Heart right ventricle (tissue), 16 donors: ENCODE data around the gene SPPL2C. TPM values are rescaled to one million over a fixed set of nuclear protein-coding genes. Genes with fewer than 3 reads are reported as not detected.

Experiments used
- ATAC-seq, 8 donors: fragments of 200-7000 bp; cut with Tn5 transposase; one replicate each; pipeline ENCODE4 v1.9.1; 2020; ENCODE audit warnings: mild to moderate bottlenecking in 8 of 8, moderate library complexity in 8 of 8, moderate number of reproducible peaks in 1 of 8
- DNase-seq, 2 donors: peaks; one replicate each; pipeline ENCODE4 v3.0.0-alpha.2; 2020
- H3K27ac ChIP-seq, 10 donors: fragments of 200-600 bp; sonication (generic) in 2 of 10; one replicate each; pipeline versions ENCODE4 v1.5.0 to v1.8.0; 2020 to 2022; ENCODE audit warnings: mild to moderate bottlenecking in 3 of 10
- H3K27me3 ChIP-seq, 7 donors: fragments of 200-600 bp; one replicate each; pipeline ENCODE4 v1.8.0; 2021 to 2022; ENCODE audit warnings: mild to moderate bottlenecking in 2 of 7
- H3K36me3 ChIP-seq, 9 donors: fragments of 200-600 bp; sonication (generic) in 1 of 9; one replicate each; pipeline versions ENCODE4 v1.5.0 to v1.8.0; 2020 to 2022; ENCODE audit warnings: mild to moderate bottlenecking in 2 of 9
- H3K4me1 ChIP-seq, 9 donors: fragments of 200-600 bp; sonication (generic) in 1 of 9; one replicate each; pipeline versions ENCODE4 v1.5.0 to v1.8.0; 2020 to 2022; ENCODE audit warnings: mild to moderate bottlenecking in 4 of 9
- H3K4me3 ChIP-seq, 10 donors: fragments of 200-600 bp; sonication (generic) in 2 of 10; one replicate each; pipeline versions ENCODE4 v1.5.0 to v1.8.0; 2020 to 2022; ENCODE audit warnings: mild to moderate bottlenecking in 7 of 10, moderate library complexity in 2 of 10
- H3K9me3 ChIP-seq, 11 donors: fragments of 200-600 bp in 10 of 11; sonication (generic) in 2 of 11; one replicate each; pipeline versions ENCODE4 v1.5.0 to v1.8.0; 2013 to 2022; ENCODE audit warnings: mild to moderate bottlenecking in 2 of 11, control low read depth in 1 of 11, moderate library complexity in 1 of 11
- CTCF ChIP-seq, 9 donors: fragments of 200-600 bp; sonication (generic) in 2 of 9; IDR thresholded peaks; one replicate each; pipeline versions ENCODE4 v1.5.0 to v1.8.0; 2021 to 2022; ENCODE audit warnings: antibody characterized with exemption in 9 of 9, mild to moderate bottlenecking in 5 of 9, moderate library complexity in 1 of 9
- WGBS, 2 donors: extraction: QIAGEN DNeasy Blood & Tissue Kit; methylation state at CpG; one replicate each; pipeline ENCODE4 v1.1.7; 2013; ENCODE audit warnings: inconsistent platforms in 1 of 2; 5-methylcytosine and 5-hydroxymethylcytosine counted together
- intact Hi-C, 10 donors: fragments of 100-400 bp; cut with DNase I; formaldehyde crosslinking; loops; one replicate each; pipeline versions ENCODE4 v1.11.1 to v1.14.2; 2022
- polyA plus RNA-seq, 2 donors: library from polyadenylated mRNA; stranded (reverse); fragments of 200-250 nt; gene quantifications; one replicate each; pipeline ENCODE4 v1.2.3, GENCODE V29; 2013
- total RNA-seq, 10 donors: library from RNA; stranded (reverse); fragmentation: NEBNext Ultra II Directional in 3 of 10; extraction: Animal tissue kit (Norgen Biotek cat#: 25700) in 3 of 10; gene quantifications; one replicate each; pipeline versions ENCODE4 v1.2.1 to v1.2.4, GENCODE V29; 2021 to 2023
- donor health status: Arrhythmogenic right ventricular cardiomyopathy.
- donor health status: ischemic (EF 13 %, LVEDD 7.1; RV severe dilation, severe dysfunction).
- donor health status: healthy with polysubstance abuse.
- donor health status: DM: no; HTN: yes; CAD: no.
- donor health status: DM: no; HTN: no; CAD: no.
- donor health status: ischemic (EF 25% LVEDD 6.9; RV normal size, moderate dysfunction).
- donor health status: ischemic (EF 25% LVEDD 5.7; RV mildly dilated, moderate dysfunction).
- donor health status: healthy.
- donor health status: DM: yes; HTN: yes; CAD: no.
- donor health status: Ischemic cardiomyopathy.
- donor health status: ischemic (EF 35%, LVEDD 5.7; RV mildly dilated, moderate dysfunction).
- donor health status: nonischemic (EF 11% LVEDD 7.7; RV severe dilation, severe dysfunction).
- donor health status: DM: yes; HTN: yes; CAD: no.
- donor health status: PGD.
- donor health status: ischemic (EF 29% LVEDD 5.4; RV normal size, mild dysfunction).
- donor health status: nonischemic (EF 23%, LVEDD 6.1; RV moderate dilation, normal function).

The SPPL2C gene
- total and polyA plus RNA-seq, 12 donors: not detected

- Histone ChIP-seq H3K27me3 (peaks cover 0 to 66% (median 23%) of the 10 kb centered on the region in 7 donors), H3K4me3 (no peak overlapping the region), H3K36me3 (no peaks in the 10 kb centered on the region), H3K4me1 (no peaks in the 10 kb centered on the region), H3K9me3 (no peaks in the 10 kb centered on the region), H3K27ac (no peak overlapping the region)
- TF ChIP-seq CTCF (IDR thresholded peaks at IDR 0.05): no peak
- DNase-seq: no peak
- intact Hi-C loops: loop anchor here in 2 of 10 donors (5.0 to 10.0 kb wide), 2 partner anchors 112 to 204 kb away; no protein-coding TSS in a partner anchor
- ATAC-seq: no peak
- WGBS, 2 donors: 63 to 68% methylated on average over 20 of the region's 20 CpGs
Observed at GRCh38 chr17:45836047-45837044, 8.3 kb upstream of the SPPL2C start.

- WGBS, 2 donors: 44 to 47% methylated on average over 10 of the region's 10 CpGs
- ATAC-seq: no peak
Observed at GRCh38 chr17:45837187-45837586, 7.5 kb upstream of the SPPL2C start.

GRCh38 chr17:45837603-45838002 is 7.1 kb upstream of the SPPL2C start:
- WGBS, 2 donors: 82 to 86% methylated on average over 9 of the region's 9 CpGs
- H3K4me3 ChIP-seq: no peak overlapping the region

More at GRCh38 chr17:45837187-45837586, 7.5 kb upstream of the SPPL2C start:
- Histone ChIP-seq H3K27me3 (peaks cover 0 to 64% (median 20%) of the 10 kb centered on the region in 7 donors), H3K9me3 (no peaks in the 10 kb centered on the region), H3K36me3 (no peaks in the 10 kb centered on the region), H3K4me1 (no peaks in the 10 kb centered on the region), H3K4me3 (no peak overlapping the region), H3K27ac (no peak overlapping the region)
- intact Hi-C loops: loop anchor here in 2 of 10 donors (5.0 to 10.0 kb wide), 2 partner anchors 112 to 205 kb away; no protein-coding TSS in a partner anchor
- TF ChIP-seq CTCF (IDR thresholded peaks at IDR 0.05): no peak
- no peak for DNase-seq

More at GRCh38 chr17:45837603-45838002, 7.1 kb upstream of the SPPL2C start:
- H3K36me3 ChIP-seq: no peaks in the 10 kb centered on the region
- H3K27ac ChIP-seq: no peak overlapping the region
- no peaks in the 10 kb centered on the region for H3K4me1 ChIP-seq
- no peak for DNase-seq
- no peak for TF ChIP-seq CTCF (IDR thresholded peaks at IDR 0.05)
- no peak for ATAC-seq
- no peaks in the 10 kb centered on the region for H3K9me3 ChIP-seq
- peaks cover 0 to 59% (median 19%) of the 10 kb centered on the region in 7 donors for H3K27me3 ChIP-seq
- intact Hi-C loops: loop anchor here in 2 of 10 donors (5.0 to 10.0 kb wide), 2 partner anchors 113 to 205 kb away; no protein-coding TSS in a partner anchor
